K562 (cell line): Measurements from ENCODE around the gene DESI2. TPM values are rescaled to one million over a fixed set of nuclear protein-coding genes. Genes with fewer than 3 reads are reported as not detected.

Experiments used
- ELF4 ChIP-seq: fragments of 450-650 bp; formaldehyde crosslinking; IDR thresholded peaks from 2 replicates; pipeline ENCODE4 v1.4.0; 2022; ENCODE audit warnings: missing genetic modification characterization
- FOS ChIP-seq: IDR thresholded peaks from 3 replicates; pipeline ENCODE4 v1.6.1; 2011; ENCODE audit not compliant: insufficient read length; ENCODE audit errors: extremely low read depth
- GTF2A2 ChIP-seq: IDR thresholded peaks from 2 replicates; pipeline ENCODE4 v1.6.1; 2016; ENCODE audit warnings: mild to moderate bottlenecking, missing genetic modification characterization, missing compliant biosample characterization
- HNRNPUL1 ChIP-seq: fragments of 200-400 bp; formaldehyde crosslinking; IDR thresholded peaks from 2 replicates; pipeline ENCODE4 v1.6.1; 2017; ENCODE audit warnings: low read length
- JUN ChIP-seq, 2 experiments: sonication (generic) in 1 of 2; formaldehyde crosslinking in 1 of 2; IDR thresholded peaks; 2 replicates each; pipeline versions ENCODE4 v1.6.1 to v1.8.0; 2012 to 2022; ENCODE audit warnings: borderline replicate concordance in 2 of 2, mild to moderate bottlenecking in 2 of 2, improper control_type of control experiment in 1 of 2, low read depth in 1 of 2, low read length in 1 of 2, missing genetic modification reagents in 1 of 2
- KDM5B ChIP-seq: fragments of 200-600 bp; sonication (generic); IDR thresholded peaks from 2 replicates; pipeline ENCODE4 v1.6.1; 2012; ENCODE audit warnings: low read depth, mild to moderate bottlenecking, moderate library complexity, low read length, control low read depth, inconsistent platforms; ENCODE audit not compliant: insufficient replicate concordance
- MAZ ChIP-seq, 2 experiments: fragments of 450-650 bp in 1 of 2; sonication (generic) in 1 of 2; formaldehyde crosslinking; IDR thresholded peaks in 1 of 2; conservative IDR thresholded peaks in 1 of 2; 2 replicates each; pipeline versions ENCODE4 v1.4.0 to v1.5.0; 2020; ENCODE audit warnings: mild to moderate bottlenecking in 1 of 2, missing genetic modification reagents in 1 of 2
- MIER1 ChIP-seq: fragments of 450-650 bp; IDR thresholded peaks from 2 replicates; pipeline ENCODE4 v1.6.1; 2016; ENCODE audit warnings: antibody characterized with exemption, mild to moderate bottlenecking, low read depth
- MTF1 ChIP-seq: fragments of 250-450 bp; sonication (Bioruptor Pico); IDR thresholded peaks from 2 replicates; pipeline ENCODE4 v1.9.0; 2021; ENCODE audit warnings: moderate library complexity, mild to moderate bottlenecking, inconsistent platforms, borderline replicate concordance
- MYC ChIP-seq, 2 experiments: fragments of 250-450 bp in 1 of 2; sonication (Bioruptor Pico) in 1 of 2; IDR thresholded peaks; 2 replicates each; pipeline versions ENCODE4 v1.5.1 to v1.6.1; 2012 to 2021; ENCODE audit warnings: low read depth in 2 of 2, borderline replicate concordance in 1 of 2, improper control_type of control experiment in 1 of 2, low read length in 1 of 2, mild to moderate bottlenecking in 1 of 2, moderate library complexity in 1 of 2
- NELFE ChIP-seq: IDR thresholded peaks from 2 replicates; pipeline ENCODE4 v1.6.1; 2011; ENCODE audit warnings: mild to moderate bottlenecking; ENCODE audit not compliant: insufficient read depth, insufficient read length
- PML ChIP-seq: IDR thresholded peaks from 2 replicates; pipeline ENCODE4 v1.6.1; 2012; ENCODE audit warnings: low read length, inconsistent platforms
- RBBP5 ChIP-seq: fragments of 200-600 bp; sonication (generic); IDR thresholded peaks from 2 replicates; pipeline ENCODE4 v1.6.1; 2012; ENCODE audit warnings: borderline replicate concordance, mild to moderate bottlenecking, low read length, control low read depth, inconsistent platforms; ENCODE audit not compliant: insufficient read depth, poor library complexity, severe bottlenecking
- RUNX1 ChIP-seq: sonication (generic); IDR thresholded peaks from 2 replicates; pipeline ENCODE4 v1.6.1; 2016; ENCODE audit warnings: antibody characterized with exemption, low read depth
- SIX5 ChIP-seq, 2 experiments: IDR thresholded peaks; 2 replicates each; pipeline ENCODE4 v1.6.1; 2011; ENCODE audit warnings: low read length in 2 of 2, borderline replicate concordance in 1 of 2, low read depth in 1 of 2, mild to moderate bottlenecking in 1 of 2, moderate library complexity in 1 of 2; ENCODE audit not compliant: insufficient read depth in 1 of 2
- THRB ChIP-seq: fragments of 450-650 bp; formaldehyde crosslinking; conservative IDR thresholded peaks from 2 replicates; pipeline ENCODE4 v1.4.0; 2022; ENCODE audit warnings: mild to moderate bottlenecking, missing genetic modification characterization
- TOE1 ChIP-seq, 2 experiments: fragments of 450-650 bp in 1 of 2; sonication (generic) in 1 of 2; formaldehyde crosslinking in 1 of 2; IDR thresholded peaks; 2 replicates each; pipeline versions ENCODE4 v1.7.1 to v1.8.0; 2016 to 2022; ENCODE audit warnings: borderline replicate concordance in 2 of 2, mild to moderate bottlenecking in 2 of 2, antibody characterized with exemption in 1 of 2, inconsistent platforms in 1 of 2, low read depth in 1 of 2, missing genetic modification reagents in 1 of 2, moderate library complexity in 1 of 2
- ZBTB1 ChIP-seq: sonication (generic); formaldehyde crosslinking; IDR thresholded peaks from 2 replicates; pipeline ENCODE4 v1.8.1; 2023; ENCODE audit warnings: missing genetic modification reagents, low read depth, mild to moderate bottlenecking, borderline replicate concordance
- ZBTB7A ChIP-seq: IDR thresholded peaks from 2 replicates; pipeline ENCODE4 v1.6.1; 2011; ENCODE audit warnings: low read depth, mild to moderate bottlenecking, low read length, moderate library complexity, borderline replicate concordance; ENCODE audit not compliant: control insufficient read depth
- ZNF140 ChIP-seq: fragments of 250-450 bp; sonication (Bioruptor Pico); IDR thresholded peaks from 2 replicates; pipeline ENCODE4 v1.8.0; 2021; ENCODE audit warnings: moderate library complexity, mild to moderate bottlenecking, inconsistent platforms
- ZNF263 ChIP-seq: sonication (generic); formaldehyde crosslinking; IDR thresholded peaks from 2 replicates; pipeline ENCODE4 v1.8.0; 2022; ENCODE audit warnings: mild to moderate bottlenecking, missing genetic modification reagents, borderline replicate concordance
- ZNF277 ChIP-seq: fragments of 250-450 bp; sonication (Bioruptor Pico); IDR thresholded peaks from 2 replicates; pipeline ENCODE4 v1.8.0; 2022; ENCODE audit warnings: inconsistent platforms, mild to moderate bottlenecking, moderate library complexity, borderline replicate concordance
- ZNF3 ChIP-seq: fragments of 250-450 bp; sonication (Bioruptor Pico); IDR thresholded peaks from 2 replicates; pipeline ENCODE4 v1.5.0; 2021; ENCODE audit warnings: mild to moderate bottlenecking, moderate library complexity
- ZNF431 ChIP-seq: sonication (generic); formaldehyde crosslinking; IDR thresholded peaks from 2 replicates; pipeline ENCODE4 v1.8.0; 2022; ENCODE audit warnings: mild to moderate bottlenecking, missing genetic modification reagents
- polyA plus RNA-seq, 8 experiments: library from polyadenylated mRNA; depleted of rRNA in 4 of 8; stranded (reverse) in 5 of 8; unstranded in 3 of 8; fragments of >200 nt; fragmentation: Nextera tagmentation in 2 of 8; fragmentation: Illumina TruSeq in 1 of 8; extraction: Ambion mirVana in 2 of 8; extraction: Trizol in 1 of 8; gene quantifications; 2 replicates each; pipeline versions ENCODE4 v1.2.1 to v1.2.3, GENCODE V29; 2011 to 2014; ENCODE audit warnings: inconsistent platforms in 1 of 8, missing spikeins in 1 of 8
- total RNA-seq, 7 experiments: library from RNA; depleted of rRNA in 6 of 7; stranded (reverse); fragments of >200 nt in 6 of 7; fragmentation: Illumina TruSeq in 2 of 7; extraction: Trizol in 2 of 7; gene quantifications; 2 replicates each; pipeline versions ENCODE4 v1.2.1 to v1.2.3, GENCODE V29; 2011 to 2021; ENCODE audit warnings: low replicate concordance in 1 of 7

DESI2 gene
- total and polyA plus RNA-seq, 9 of the 15 experiments (the other 6 are each of a cell fraction or from before 2014, with no cell fraction given) = 17.4 to 59.4 (median 38.4) TPM

- TF ChIP-seq TOE1 (IDR thresholded peaks at IDR 0.05; ENCODE audit: borderline replicate concordance) (no peak), TOE1 (CRISPR knock-in tag; IDR thresholded peaks at IDR 0.05; ENCODE audit: borderline replicate concordance, low read depth) (no peak), ZBTB1 (CRISPR knock-in tag) (peak; percentile 81; the same call in 1 of the 2 replicates), RUNX1 (no peak), ZNF140 (no peak), PML (no peak), HNRNPUL1 (no peak), ZNF277 (CRISPR knock-in tag) (no peak), RBBP5 (peak; percentile 21), KDM5B (no peak), FOS (no peak), JUN (IDR thresholded peaks at IDR 0.05; ENCODE audit: borderline replicate concordance, low read depth, low read length) (no peak), JUN (CRISPR knock-in tag; IDR thresholded peaks at IDR 0.05; ENCODE audit: borderline replicate concordance) (no peak), MYC (IDR thresholded peaks at IDR 0.05; ENCODE audit: low read depth, low read length) (no peak), MYC (CRISPR knock-in tag; IDR thresholded peaks at IDR 0.05; ENCODE audit: borderline replicate concordance, low read depth) (peak; percentile 51; the same call in 1 of the 2 replicates), GTF2A2 (no peak), NELFE (no peak), ZNF3 (CRISPR knock-in tag) (no peak), ZNF431 (CRISPR knock-in tag) (0 out of 2 replicates have a peak, but pooled peaks have one; percentile 2), MAZ (CRISPR knock-in tag; conservative IDR thresholded peaks at IDR 0.05 in 1 of 2, IDR thresholded peaks at IDR 0.05 in 1 of 2) (no peak), MTF1 (no peak), THRB (CRISPR knock-in tag) (no peak), ZNF263 (CRISPR knock-in tag) (0 out of 2 replicates have a peak, but pooled peaks have one; percentile 13), ZBTB7A (peak; percentile 58; the same call in 1 of the 2 replicates), SIX5 (IDR thresholded peaks at IDR 0.05; ENCODE audit: borderline replicate concordance in 1 of 2, insufficient read depth in 1 of 2, low read depth in 1 of 2, low read length in 2 of 2) (no peak), ELF4 (CRISPR knock-in tag) (no peak), MIER1 (0 out of 2 replicates have a peak, but pooled peaks have one; percentile 39)
These were observed 647 bp downstream of the DESI2 start (continued) for GRCh38 chr1:244653439-244654107.
